HK-2 (cell line): ENCODE data around the gene BST1.

Experiments
- DNase-seq: peaks from one replicate; pipeline ENCODE4 v3.0.0-alpha.2; 2018; ENCODE audit not compliant: unreplicated experiment

BST1 gene

GRCh38 chr4:15676899-15677298 is 26.0 kb upstream of the BST1 start:
- DNase-seq: no peak

- DNase-seq: peak; percentile 79
These were observed 25.3 kb upstream of the BST1 start for GRCh38 chr4:15677507-15677988.

GRCh38 chr4:15681067-15681371 is 21.8 kb upstream of the BST1 start:
- no peak for DNase-seq

- DNase-seq: peak; percentile 100
These were observed 21.3 kb upstream of the BST1 start, which contains the start of gene FAM200B for GRCh38 chr4:15681372-15682241. Gene FAM200B, plus strand, starts transcription at chr4:15681827. Its CDS starts 5,151 bp downstream, at chr4:15686978.

- DNase-seq: no peak
These were observed 20.4 kb upstream of the BST1 start for GRCh38 chr4:15682242-15683142.

- DNase-seq: no peak
These were observed 19.7 kb upstream of the BST1 start for GRCh38 chr4:15683143-15683495.

- no peak for DNase-seq
These were observed 18.4 kb upstream of the BST1 start for GRCh38 chr4:15684498-15684897.

GRCh38 chr4:15688051-15688450 is 14.8 kb upstream of the BST1 start:
- no peak for DNase-seq

- no peak for DNase-seq
These were observed 13.3 kb upstream of the BST1 start for GRCh38 chr4:15689540-15689939.

- peak; percentile 46 for DNase-seq
These were observed 12.7 kb upstream of the BST1 start for GRCh38 chr4:15690020-15690809.

- no peak for DNase-seq
These were observed 11.3 kb upstream of the BST1 start for GRCh38 chr4:15691346-15692135.

- DNase-seq: no peak
These were observed 10.3 kb upstream of the BST1 start for GRCh38 chr4:15692602-15693001.

- no peak for DNase-seq
These were observed 8.4 kb upstream of the BST1 start for GRCh38 chr4:15694431-15694830.

- DNase-seq: peak; percentile 83
These were observed 7.6 kb upstream of the BST1 start for GRCh38 chr4:15695240-15695699.

GRCh38 chr4:15695729-15696128 is 7.1 kb upstream of the BST1 start:
- no peak for DNase-seq

- DNase-seq: no peak
These were observed 6.0 kb upstream of the BST1 start for GRCh38 chr4:15696866-15697265.

- DNase-seq: no peak
These were observed 574 bp downstream of the BST1 start for GRCh38 chr4:15703439-15703838.

- no peak for DNase-seq
These were observed 1.3 kb downstream of the BST1 start for GRCh38 chr4:15704129-15704528.

- no peak for DNase-seq
These were observed 3.9 kb downstream of the BST1 start for GRCh38 chr4:15706646-15707362.

GRCh38 chr4:15707363-15707715 is 4.5 kb downstream of the BST1 start:
- DNase-seq: no peak
